ENCODE data around the gene XPC.

XPC gene

DNA sequence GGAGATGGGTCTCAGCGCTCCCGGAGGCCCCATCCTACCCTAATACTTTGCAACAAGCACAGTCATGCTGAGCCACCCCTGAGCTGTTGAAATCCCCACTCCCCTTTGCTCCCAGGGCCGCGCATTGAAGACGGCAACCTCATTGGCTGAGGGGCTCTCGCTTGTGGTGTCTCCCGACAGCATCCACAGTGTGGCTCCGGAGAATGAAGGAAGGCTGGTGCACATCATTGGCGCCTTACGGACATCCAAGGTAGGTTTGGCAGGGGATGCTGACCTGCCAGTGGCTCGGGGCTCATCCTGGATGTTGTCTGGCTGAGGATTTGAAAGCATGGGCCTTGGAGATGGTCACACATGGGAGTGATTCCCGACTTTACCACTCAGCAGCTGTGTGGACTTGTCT is 47.7 kb downstream of the XPC start:
- Histone ChIP-seq H3K4me1 (ENCODE audit: control insufficient read depth, insufficient read depth, low read length) (peaks cover 35% of the 10 kb centered on the region), H3K36me3 (ENCODE audit: control insufficient read depth, insufficient read depth, low read length, severe bottlenecking) (peaks cover 80% of the 10 kb centered on the region), H3K9me3 (ENCODE audit: control insufficient read depth, low read length) (no peaks in the 10 kb centered on the region), H3K9ac (ENCODE audit: low read length) (no peak overlapping the region), H3K4me3 (ENCODE audit: low read length) (no peak overlapping the region), H3K27me3 (replicated peaks; ENCODE audit: control insufficient read depth, insufficient read depth, low read length) (no peaks in the 10 kb centered on the region)
- DNase-seq (ENCODE audit: low read depth): no peak

- H3K9me3 ChIP-seq (ENCODE audit: control insufficient read depth, low read length): no peaks in the 10 kb centered on the region
- H3K36me3 ChIP-seq (ENCODE audit: control insufficient read depth, insufficient read depth, low read length, severe bottlenecking): peaks cover 75% of the 10 kb centered on the region
- no peak overlapping the region for H3K4me3 ChIP-seq (ENCODE audit: low read length)
- H3K4me1 ChIP-seq (ENCODE audit: control insufficient read depth, insufficient read depth, low read length): peaks cover 35% of the 10 kb centered on the region
- no peaks in the 10 kb centered on the region for H3K27me3 ChIP-seq (replicated peaks; ENCODE audit: control insufficient read depth, insufficient read depth, low read length)
- H3K9ac ChIP-seq (ENCODE audit: low read length): no peak overlapping the region
- no peak for DNase-seq (ENCODE audit: low read depth)
These were observed 48.2 kb downstream of the XPC start for GRCh38 chr3:14130230-14130629.

DNA sequence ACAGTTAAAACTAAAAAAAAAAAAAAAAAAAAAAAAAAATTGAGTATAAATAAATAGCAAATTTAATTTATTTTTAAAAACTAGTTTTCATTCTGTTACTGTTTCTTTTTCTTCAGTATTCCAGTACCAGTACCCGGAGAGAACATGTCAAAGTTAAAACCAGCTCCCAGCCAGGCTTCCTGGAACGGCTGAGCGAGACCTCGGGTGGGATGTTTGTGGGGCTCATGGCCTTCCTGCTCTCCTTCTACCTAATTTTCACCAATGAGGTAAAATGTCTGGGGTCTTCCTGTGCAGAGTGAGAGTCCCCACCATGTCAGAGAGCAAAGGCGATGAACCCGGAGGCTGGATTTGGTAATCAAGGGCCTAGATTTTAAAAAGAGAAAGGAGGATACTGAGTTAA is 49.1 kb downstream of the XPC start:
- H3K9ac ChIP-seq (ENCODE audit: low read length): no peak overlapping the region
- no peak overlapping the region for H3K4me3 ChIP-seq (ENCODE audit: low read length)
- no peaks in the 10 kb centered on the region for H3K9me3 ChIP-seq (ENCODE audit: control insufficient read depth, low read length)
- H3K36me3 ChIP-seq (ENCODE audit: control insufficient read depth, insufficient read depth, low read length, severe bottlenecking): peaks cover 65% of the 10 kb centered on the region
- no peak for DNase-seq (ENCODE audit: low read depth)
- H3K4me1 ChIP-seq (ENCODE audit: control insufficient read depth, insufficient read depth, low read length): peaks cover 35% of the 10 kb centered on the region
- H3K27me3 ChIP-seq (replicated peaks; ENCODE audit: control insufficient read depth, insufficient read depth, low read length): no peaks in the 10 kb centered on the region

- peaks cover 36% of the 10 kb centered on the region for H3K4me1 ChIP-seq (ENCODE audit: control insufficient read depth, insufficient read depth, low read length)
- no peak overlapping the region for H3K4me3 ChIP-seq (ENCODE audit: low read length)
- H3K9me3 ChIP-seq (ENCODE audit: control insufficient read depth, low read length): no peaks in the 10 kb centered on the region
- DNase-seq (ENCODE audit: low read depth): no peak
- H3K9ac ChIP-seq (ENCODE audit: low read length): no peak overlapping the region
- H3K27me3 ChIP-seq (replicated peaks; ENCODE audit: control insufficient read depth, insufficient read depth, low read length): no peaks in the 10 kb centered on the region
- peaks cover 60% of the 10 kb centered on the region for H3K36me3 ChIP-seq (ENCODE audit: control insufficient read depth, insufficient read depth, low read length, severe bottlenecking)
These were observed 49.7 kb downstream of the XPC start for GRCh38 chr3:14128724-14129123.

DNA sequence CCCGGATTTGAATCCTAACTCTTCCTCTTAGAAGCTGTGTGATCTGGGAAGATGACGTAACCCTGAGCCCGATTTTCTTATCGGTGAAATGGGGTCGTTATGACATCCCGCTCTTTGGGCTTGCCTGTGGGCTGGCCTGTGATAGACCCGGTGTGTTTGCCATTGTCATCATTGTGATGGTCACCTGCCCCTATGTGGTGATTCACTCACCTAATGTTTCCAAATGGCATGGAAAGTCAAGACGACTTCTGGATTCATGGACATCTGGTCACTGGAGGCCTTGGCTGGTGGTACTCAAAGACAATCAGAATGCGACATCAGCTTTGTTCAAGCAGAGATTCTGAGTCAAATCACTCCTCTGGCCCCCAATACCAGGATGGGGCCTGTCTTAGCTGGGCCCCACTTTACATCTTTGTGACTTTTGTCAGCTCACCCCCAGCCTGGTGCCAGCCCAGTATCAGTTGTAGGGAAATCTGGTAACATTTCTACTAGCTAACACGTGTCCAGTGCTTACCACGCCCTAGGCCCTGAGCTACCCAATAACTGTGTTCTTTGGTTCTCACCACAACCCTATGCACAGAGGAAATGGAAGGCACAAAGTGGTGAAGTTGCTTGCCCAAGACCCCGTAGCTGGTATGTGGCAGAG is 50.8 kb downstream of the XPC start:
- no peak for DNase-seq (ENCODE audit: low read depth)
- H3K4me3 ChIP-seq (ENCODE audit: low read length): peak overlapping the region; percentile 92
- peaks cover 49% of the 10 kb centered on the region for H3K36me3 ChIP-seq (ENCODE audit: control insufficient read depth, insufficient read depth, low read length, severe bottlenecking)

GRCh38 chr3:14126887-14127505 is 51.4 kb downstream of the XPC start:
- H3K9ac ChIP-seq (ENCODE audit: low read length): peak overlapping the region; percentile 98
- H3K9me3 ChIP-seq (ENCODE audit: control insufficient read depth, low read length): no peaks in the 10 kb centered on the region
- peaks cover 42% of the 10 kb centered on the region for H3K36me3 ChIP-seq (ENCODE audit: control insufficient read depth, insufficient read depth, low read length, severe bottlenecking)
- DNase-seq (ENCODE audit: low read depth): no peak
- H3K27me3 ChIP-seq (replicated peaks; ENCODE audit: control insufficient read depth, insufficient read depth, low read length): no peaks in the 10 kb centered on the region
- peak overlapping the region; percentile 92 for H3K4me3 ChIP-seq (ENCODE audit: low read length)
- peaks cover 44% of the 10 kb centered on the region for H3K4me1 ChIP-seq (ENCODE audit: control insufficient read depth, insufficient read depth, low read length)

More for the DNA sequence above, 50.8 kb downstream of the XPC start:
- peaks cover 44% of the 10 kb centered on the region for H3K4me1 ChIP-seq (ENCODE audit: control insufficient read depth, insufficient read depth, low read length)
- H3K27me3 ChIP-seq (replicated peaks; ENCODE audit: control insufficient read depth, insufficient read depth, low read length): no peaks in the 10 kb centered on the region
- no peak overlapping the region for H3K9ac ChIP-seq (ENCODE audit: low read length)
- H3K9me3 ChIP-seq (ENCODE audit: control insufficient read depth, low read length): no peaks in the 10 kb centered on the region

DNA sequence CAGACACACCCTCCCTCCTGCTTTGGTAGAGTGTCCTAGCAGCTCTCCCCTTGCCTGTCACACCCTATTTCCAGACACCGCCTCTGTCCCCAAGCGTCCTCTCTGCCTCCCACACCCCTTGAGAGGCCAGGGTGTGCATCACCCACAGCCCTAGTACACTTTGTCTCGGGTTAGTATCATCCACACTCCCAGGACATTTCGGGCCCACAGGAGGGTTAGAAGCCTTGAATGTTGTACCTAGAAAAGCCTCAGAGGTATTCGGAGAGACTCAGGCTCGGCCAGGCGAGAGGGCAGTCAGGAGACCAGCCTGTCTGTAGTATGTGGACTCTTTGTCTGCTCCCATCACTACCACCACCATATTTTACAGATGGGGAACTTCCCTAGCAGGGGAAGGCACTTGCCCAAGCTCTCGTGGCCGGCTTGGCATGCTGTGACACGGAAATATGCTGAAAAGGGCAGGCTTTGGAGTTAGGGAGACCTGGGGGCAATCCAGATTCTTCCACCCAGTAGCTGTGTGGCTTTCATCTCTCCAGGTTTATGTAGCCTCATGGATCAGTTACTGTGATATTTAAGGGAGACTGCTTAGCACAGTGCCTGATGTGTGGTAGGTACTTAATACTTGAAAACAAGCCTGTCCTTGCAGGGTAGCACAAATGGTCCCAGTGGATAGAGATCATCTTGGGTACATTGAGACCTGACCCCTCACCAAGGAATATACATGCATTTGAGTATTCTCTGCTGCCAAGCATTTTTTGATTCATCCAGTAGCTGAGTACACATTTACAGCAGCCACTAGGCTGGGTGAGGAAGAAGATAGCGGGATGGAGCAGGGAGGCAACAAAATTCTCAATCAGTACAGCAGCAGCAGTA is 52.1 kb downstream of the XPC start:
- H3K4me3 ChIP-seq (ENCODE audit: low read length): peak overlapping the region; percentile 92
- peak overlapping the region; percentile 98 for H3K9ac ChIP-seq (ENCODE audit: low read length)
- H3K4me1 ChIP-seq (ENCODE audit: control insufficient read depth, insufficient read depth, low read length): peaks cover 44% of the 10 kb centered on the region
- DNase-seq (ENCODE audit: low read depth): peak; percentile 17
- no peaks in the 10 kb centered on the region for H3K27me3 ChIP-seq (replicated peaks; ENCODE audit: control insufficient read depth, insufficient read depth, low read length)
- H3K9me3 ChIP-seq (ENCODE audit: control insufficient read depth, low read length): no peaks in the 10 kb centered on the region
- H3K36me3 ChIP-seq (ENCODE audit: control insufficient read depth, insufficient read depth, low read length, severe bottlenecking): peaks cover 37% of the 10 kb centered on the region

DNA sequence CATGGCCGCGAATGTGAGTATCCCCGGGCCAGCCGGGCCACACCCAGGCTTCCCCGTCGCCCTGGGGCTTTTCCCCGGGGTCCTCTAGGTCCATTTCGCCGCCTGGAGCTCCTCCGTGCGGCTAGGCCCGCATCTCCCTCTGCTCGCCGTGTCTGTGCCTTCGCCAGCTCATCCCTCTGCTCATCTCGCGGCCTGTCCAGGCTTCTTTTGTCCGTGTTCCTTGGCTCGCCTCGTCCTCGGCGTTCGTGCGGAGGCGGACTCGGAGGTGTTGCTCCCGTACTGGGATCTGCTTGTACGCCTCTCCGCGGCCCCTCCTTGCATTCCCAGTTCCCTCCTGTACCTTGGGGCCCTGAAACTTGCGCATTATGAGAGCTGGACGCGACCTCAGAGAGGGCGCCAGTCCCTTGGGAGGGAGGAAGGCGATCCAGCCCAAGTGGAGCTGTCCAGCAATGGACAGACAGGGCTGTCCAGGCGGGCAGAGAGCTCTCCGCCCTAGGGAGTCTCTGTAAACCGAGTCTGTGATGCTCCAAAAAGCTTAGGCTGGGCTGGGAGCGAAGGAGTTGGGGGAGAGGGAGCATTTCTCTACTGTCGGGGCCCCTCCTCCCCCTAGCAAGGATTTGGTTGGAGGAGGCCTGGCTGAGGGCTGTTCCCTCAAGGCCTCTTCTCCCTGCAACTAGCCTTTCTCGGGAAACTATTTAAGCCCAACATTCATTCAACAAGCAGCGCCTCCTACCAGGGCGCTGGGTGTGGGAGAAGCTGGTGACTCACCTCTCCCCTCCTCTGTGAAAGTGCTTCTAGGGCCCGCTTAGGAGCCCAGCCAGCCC is 53.0 kb downstream of the XPC start:
- H3K4me1 ChIP-seq (ENCODE audit: control insufficient read depth, insufficient read depth, low read length): peaks cover 37% of the 10 kb centered on the region
- DNase-seq (ENCODE audit: low read depth): peak; percentile 94
- H3K9ac ChIP-seq (ENCODE audit: low read length): peak overlapping the region; percentile 98
- peak overlapping the region; percentile 92 for H3K4me3 ChIP-seq (ENCODE audit: low read length)
- H3K27me3 ChIP-seq (replicated peaks; ENCODE audit: control insufficient read depth, insufficient read depth, low read length): no peaks in the 10 kb centered on the region
- H3K9me3 ChIP-seq (ENCODE audit: control insufficient read depth, low read length): no peaks in the 10 kb centered on the region
- peaks cover 29% of the 10 kb centered on the region for H3K36me3 ChIP-seq (ENCODE audit: control insufficient read depth, insufficient read depth, low read length, severe bottlenecking)

DNA sequence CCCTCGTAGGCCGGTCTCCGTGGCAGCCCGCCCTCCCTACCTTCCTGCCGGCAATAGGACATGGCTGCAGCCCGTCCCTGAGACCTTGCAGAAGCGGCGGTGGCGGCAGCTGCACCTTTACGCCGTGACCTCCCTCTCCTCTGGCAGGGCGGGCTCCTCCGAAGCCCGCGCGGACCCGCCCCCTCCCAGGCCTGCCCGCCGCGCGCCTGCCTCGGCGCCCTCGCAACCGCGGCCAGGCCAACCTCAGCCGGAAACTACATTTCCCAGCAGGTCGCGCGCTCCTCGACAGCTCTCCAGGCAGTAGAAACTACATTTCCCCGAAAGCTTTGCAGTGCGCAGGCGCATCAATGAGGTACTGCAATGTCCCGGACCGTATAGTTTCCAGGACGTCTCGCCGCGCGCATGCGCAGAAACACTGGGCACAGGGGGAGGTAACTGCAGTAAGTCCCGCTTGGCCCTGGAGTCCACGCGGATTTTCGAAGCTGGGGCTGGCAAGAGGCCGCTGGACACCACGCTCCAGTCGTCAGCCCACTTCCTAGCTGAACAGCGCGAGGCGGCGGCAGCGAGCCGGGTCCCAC is 53.7 kb downstream of the XPC start, which contains the start of the genes CHCHD4 and TMEM43:
TSS of gene CHCHD4 (minus strand) at position 256 of the 578 bp plus-strand sequence. CDS start at position 62, 194 bp downstream.
TSS of gene TMEM43 (plus strand) at position 438 of the 578 bp plus-strand sequence. CDS start 142 bp downstream, outside the sequence.
- Histone ChIP-seq H3K27me3 (replicated peaks; ENCODE audit: control insufficient read depth, insufficient read depth, low read length) (no peaks in the 10 kb centered on the region), H3K4me1 (ENCODE audit: control insufficient read depth, insufficient read depth, low read length) (peaks cover 32% of the 10 kb centered on the region), H3K9me3 (ENCODE audit: control insufficient read depth, low read length) (no peaks in the 10 kb centered on the region), H3K36me3 (ENCODE audit: control insufficient read depth, insufficient read depth, low read length, severe bottlenecking) (peaks cover 24% of the 10 kb centered on the region), H3K9ac (ENCODE audit: low read length) (peak within 1 kb of the TSS; percentile 98), H3K4me3 (ENCODE audit: low read length) (peak within 1 kb of the TSS; percentile 92)
- peak; percentile 100 for DNase-seq (ENCODE audit: low read depth)

- peak overlapping the region; percentile 92 for H3K4me3 ChIP-seq (ENCODE audit: low read length)
- no peaks in the 10 kb centered on the region for H3K9me3 ChIP-seq (ENCODE audit: control insufficient read depth, low read length)
- H3K36me3 ChIP-seq (ENCODE audit: control insufficient read depth, insufficient read depth, low read length, severe bottlenecking): peaks cover 20% of the 10 kb centered on the region
- peaks cover 27% of the 10 kb centered on the region for H3K4me1 ChIP-seq (ENCODE audit: control insufficient read depth, insufficient read depth, low read length)
- peak overlapping the region; percentile 98 for H3K9ac ChIP-seq (ENCODE audit: low read length)
- peak; percentile 61 for DNase-seq (ENCODE audit: low read depth)
- no peaks in the 10 kb centered on the region for H3K27me3 ChIP-seq (replicated peaks; ENCODE audit: control insufficient read depth, insufficient read depth, low read length)
These were observed 54.2 kb downstream of the XPC start for GRCh38 chr3:14124223-14124614.

Data from adipocyte (in vitro differentiated cells).